ENCODE measurements around the gene RGS3. TPM values are rescaled to one million over a fixed set of nuclear protein-coding genes. Genes with fewer than 3 reads are reported as not detected.

The RGS3 gene
- total RNA-seq, 1 donor from 2014 or later, result 36.7 TPM

GRCh38 chr9:113506090-113506589 is 42.6 kb downstream of the RGS3 start:
- no peak for TF ChIP-seq CTCF (conservative IDR thresholded peaks at IDR 0.05)
- Mint-ChIP-seq H3K27ac (ENCODE audit: unreplicated experiment) (peak overlapping the region; percentile 92), H3K4me3 (peak overlapping the region; percentile 83), H3K36me3 (ENCODE audit: low read depth) (peaks cover 2% of the 10 kb centered on the region), H3K9me3 (no peaks in the 10 kb centered on the region), H3K4me1 (peaks cover 89% of the 10 kb centered on the region), H3K27me3 (ENCODE audit: low read depth) (no peaks in the 10 kb centered on the region)
- peak; percentile 73 for DNase-seq (ENCODE audit: low read depth, low spot score)

GRCh38 chr9:113507256-113507655 is 43.7 kb downstream of the RGS3 start:
- Mint-ChIP-seq H3K27me3 (ENCODE audit: low read depth) (no peaks in the 10 kb centered on the region), H3K9me3 (no peaks in the 10 kb centered on the region), H3K36me3 (ENCODE audit: low read depth) (peaks cover 2% of the 10 kb centered on the region), H3K27ac (ENCODE audit: unreplicated experiment) (peak overlapping the region; percentile 92), H3K4me1 (peaks cover 84% of the 10 kb centered on the region), H3K4me3 (peak overlapping the region; percentile 38)
- DNase-seq (ENCODE audit: low read depth, low spot score), result no peak
- TF ChIP-seq CTCF (conservative IDR thresholded peaks at IDR 0.05), result no peak

- no peaks in the 10 kb centered on the region for H3K9me3 Mint-ChIP-seq
Measured at GRCh38 chr9:113508111-113508749, 44.7 kb downstream of the RGS3 start.

GRCh38 chr9:113509463-113509862 is 45.9 kb downstream of the RGS3 start:
- Mint-ChIP-seq H3K36me3 (ENCODE audit: low read depth) (peaks cover 2% of the 10 kb centered on the region), H3K27ac (ENCODE audit: unreplicated experiment) (no peak overlapping the region), H3K27me3 (ENCODE audit: low read depth) (no peaks in the 10 kb centered on the region), H3K9me3 (no peaks in the 10 kb centered on the region), H3K4me3 (no peak overlapping the region), H3K4me1 (peaks cover 76% of the 10 kb centered on the region)
- DNase-seq (ENCODE audit: low read depth, low spot score), result no peak
- no peak for TF ChIP-seq CTCF (conservative IDR thresholded peaks at IDR 0.05)

More at GRCh38 chr9:113508111-113508749, 44.7 kb downstream of the RGS3 start:
- peaks cover 81% of the 10 kb centered on the region for H3K4me1 Mint-ChIP-seq
- peak overlapping the region; percentile 28 for H3K27ac Mint-ChIP-seq (ENCODE audit: unreplicated experiment)
- no peaks in the 10 kb centered on the region for H3K27me3 Mint-ChIP-seq (ENCODE audit: low read depth)
- peak overlapping the region; percentile 31 for H3K4me3 Mint-ChIP-seq
- H3K36me3 Mint-ChIP-seq (ENCODE audit: low read depth), result peaks cover 2% of the 10 kb centered on the region
- peak; percentile 19 for TF ChIP-seq CTCF (conservative IDR thresholded peaks at IDR 0.05)
- no peak for DNase-seq (ENCODE audit: low read depth, low spot score)

GRCh38 chr9:113511047-113511521 is 47.6 kb downstream of the RGS3 start:
- Mint-ChIP-seq H3K4me3 (no peak overlapping the region), H3K27ac (ENCODE audit: unreplicated experiment) (no peak overlapping the region), H3K9me3 (no peaks in the 10 kb centered on the region), H3K27me3 (ENCODE audit: low read depth) (no peaks in the 10 kb centered on the region), H3K36me3 (ENCODE audit: low read depth) (peaks cover 2% of the 10 kb centered on the region), H3K4me1 (peaks cover 65% of the 10 kb centered on the region)
- TF ChIP-seq CTCF (conservative IDR thresholded peaks at IDR 0.05), result no peak
- no peak for DNase-seq (ENCODE audit: low read depth, low spot score)
